Endothelial cell (in vitro differentiated cells): ENCODE results near the gene DNAH8. TPM values are rescaled to one million over a fixed set of nuclear protein-coding genes. Genes with fewer than 3 reads are reported as not detected.
A peak's percentile ranks its signal among the peaks of the same experiment; 100 is the strongest.

ENCODE experiments used
- DNase-seq: peaks from one replicate; pipeline ENCODE4 v3.0.0; 2021; ENCODE audit warnings: low spot score
- H3K27ac Mint-ChIP-seq: one replicate; pipeline ENCODE4 v1.8.0; 2021; ENCODE audit warnings: mixed read lengths, inconsistent platforms; ENCODE audit not compliant: unreplicated experiment
- H3K27me3 Mint-ChIP-seq: one replicate; pipeline ENCODE4 v1.8.0; 2021; ENCODE audit warnings: mild to moderate bottlenecking, moderate library complexity, mixed read lengths, inconsistent platforms; ENCODE audit not compliant: unreplicated experiment
- H3K36me3 Mint-ChIP-seq: one replicate; pipeline ENCODE4 v1.8.0; 2021; ENCODE audit warnings: mild to moderate bottlenecking, low read depth, mixed read lengths, inconsistent platforms; ENCODE audit not compliant: unreplicated experiment
- H3K4me1 Mint-ChIP-seq: one replicate; pipeline ENCODE4 v1.8.0; 2021; ENCODE audit warnings: mild to moderate bottlenecking, mixed read lengths, inconsistent platforms; ENCODE audit not compliant: unreplicated experiment
- H3K4me3 Mint-ChIP-seq: one replicate; pipeline ENCODE4 v1.8.0; 2021; ENCODE audit warnings: mild to moderate bottlenecking, mixed read lengths, inconsistent platforms; ENCODE audit not compliant: unreplicated experiment
- H3K9me3 Mint-ChIP-seq: one replicate; pipeline ENCODE4 v1.8.0; 2021; ENCODE audit warnings: mixed read lengths, inconsistent platforms; ENCODE audit not compliant: unreplicated experiment
- total RNA-seq: library from RNA; stranded (reverse); fragmentation: NEBNext Ultra II Directional; extraction: Animal tissue kit (Norgen Biotek cat#: 25700); gene quantifications from one replicate; pipeline ENCODE4 v1.2.1, GENCODE V29; 2021; ENCODE audit not compliant: unreplicated experiment
- TF ChIP-seq, protein P1 (sequence below): fragments of 200-600 bp; sonication (generic); IDR thresholded peaks from one replicate; pipeline ENCODE4 v1.5.0; 2021; ENCODE audit warnings: antibody characterized with exemption; ENCODE audit not compliant: unreplicated experiment

The DNAH8 gene
- total RNA-seq, 1 donor from 2014 or later, result 0.05 TPM

DNA sequence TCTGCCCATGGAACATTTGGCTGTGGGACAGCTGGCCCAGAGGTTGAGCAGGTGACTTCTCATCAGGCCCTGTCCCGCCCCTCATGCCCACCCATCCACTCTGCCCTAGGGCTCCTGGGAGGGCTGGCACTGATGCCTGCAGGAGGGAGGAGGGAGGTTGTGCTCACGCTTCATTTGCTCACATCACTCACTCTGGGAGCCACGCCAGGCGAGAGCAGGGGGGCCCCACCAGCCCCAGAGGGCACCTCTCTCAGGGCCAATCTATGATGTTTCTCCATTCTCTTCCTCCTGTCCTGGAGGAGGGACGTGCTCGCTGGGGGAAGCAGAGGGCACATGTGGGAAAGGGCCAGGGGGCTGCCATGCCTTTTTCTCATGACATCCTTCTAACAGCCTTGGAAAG is 322.6 kb downstream of the DNAH8 start:
- TF ChIP-seq, protein P1, sequence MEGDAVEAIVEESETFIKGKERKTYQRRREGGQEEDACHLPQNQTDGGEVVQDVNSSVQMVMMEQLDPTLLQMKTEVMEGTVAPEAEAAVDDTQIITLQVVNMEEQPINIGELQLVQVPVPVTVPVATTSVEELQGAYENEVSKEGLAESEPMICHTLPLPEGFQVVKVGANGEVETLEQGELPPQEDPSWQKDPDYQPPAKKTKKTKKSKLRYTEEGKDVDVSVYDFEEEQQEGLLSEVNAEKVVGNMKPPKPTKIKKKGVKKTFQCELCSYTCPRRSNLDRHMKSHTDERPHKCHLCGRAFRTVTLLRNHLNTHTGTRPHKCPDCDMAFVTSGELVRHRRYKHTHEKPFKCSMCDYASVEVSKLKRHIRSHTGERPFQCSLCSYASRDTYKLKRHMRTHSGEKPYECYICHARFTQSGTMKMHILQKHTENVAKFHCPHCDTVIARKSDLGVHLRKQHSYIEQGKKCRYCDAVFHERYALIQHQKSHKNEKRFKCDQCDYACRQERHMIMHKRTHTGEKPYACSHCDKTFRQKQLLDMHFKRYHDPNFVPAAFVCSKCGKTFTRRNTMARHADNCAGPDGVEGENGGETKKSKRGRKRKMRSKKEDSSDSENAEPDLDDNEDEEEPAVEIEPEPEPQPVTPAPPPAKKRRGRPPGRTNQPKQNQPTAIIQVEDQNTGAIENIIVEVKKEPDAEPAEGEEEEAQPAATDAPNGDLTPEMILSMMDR, result no peak
- Mint-ChIP-seq H3K4me1 (peaks cover 39% of the 10 kb centered on the region), H3K36me3 (peaks cover 5% of the 10 kb centered on the region), H3K9me3 (no peaks in the 10 kb centered on the region), H3K27me3 (peaks cover 6% of the 10 kb centered on the region), H3K4me3 (no peak overlapping the region), H3K27ac (peak overlapping the region; percentile 92)
- no peak for DNase-seq

DNA sequence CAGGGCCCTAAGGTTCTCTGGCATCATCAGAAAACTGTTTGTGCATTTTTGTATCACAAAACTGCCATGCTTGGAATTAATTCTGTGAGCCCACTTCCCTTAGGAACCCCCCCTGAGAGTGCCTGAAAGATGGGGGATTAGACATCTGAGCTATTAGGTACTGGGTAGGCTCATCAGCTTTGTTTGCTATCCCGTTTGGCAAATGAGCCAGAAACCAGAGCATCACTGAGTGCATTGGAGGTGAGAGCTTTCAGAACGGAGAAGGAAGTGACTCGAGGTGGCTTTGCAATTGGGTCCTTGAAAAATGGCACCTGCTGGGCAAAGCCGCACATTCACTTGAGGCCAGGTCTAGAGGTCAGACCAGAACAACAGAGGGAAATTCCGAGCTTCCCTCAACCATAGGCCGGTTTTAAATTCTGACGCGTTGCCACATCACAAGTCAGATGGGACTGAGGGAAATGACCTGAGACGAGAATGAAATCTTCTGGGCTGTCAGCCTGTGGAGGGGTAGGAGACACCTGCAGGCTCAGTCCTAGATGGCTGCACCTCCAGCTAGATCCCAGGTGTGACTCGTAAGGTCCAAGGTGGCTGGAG is 325.1 kb downstream of the DNAH8 start:
- Mint-ChIP-seq H3K27me3 (peaks cover 10% of the 10 kb centered on the region), H3K4me3 (no peak overlapping the region), H3K9me3 (no peaks in the 10 kb centered on the region), H3K4me1 (peaks cover 40% of the 10 kb centered on the region), H3K27ac (no peak overlapping the region), H3K36me3 (peaks cover 5% of the 10 kb centered on the region)
- DNase-seq, result no peak
- TF ChIP-seq, protein P1, result no peak

DNA sequence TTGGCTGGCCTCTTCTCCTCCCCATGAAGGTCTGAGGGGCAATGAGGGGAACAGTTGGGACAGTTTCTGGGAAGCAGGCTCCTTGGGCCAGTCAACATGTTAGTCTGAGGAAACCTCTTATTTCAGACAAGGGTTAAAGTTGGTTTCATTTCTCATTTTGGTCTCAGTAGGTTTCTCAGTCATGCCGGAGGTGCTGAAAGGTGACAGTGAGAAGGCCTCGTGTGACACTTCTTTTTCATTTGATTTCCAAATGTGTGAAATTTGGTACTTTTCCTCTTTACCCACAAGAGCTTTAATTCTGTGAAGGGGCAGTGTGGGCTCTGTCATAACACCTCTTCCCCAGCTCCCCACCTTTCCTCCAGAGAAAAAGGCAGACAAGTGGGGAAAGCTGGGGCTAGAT is 326.0 kb downstream of the DNAH8 start:
- DNase-seq, result no peak
- H3K9me3 Mint-ChIP-seq, result no peaks in the 10 kb centered on the region
- H3K27ac Mint-ChIP-seq, result no peak overlapping the region
- no peak overlapping the region for H3K4me3 Mint-ChIP-seq
- H3K36me3 Mint-ChIP-seq, result peaks cover 5% of the 10 kb centered on the region
- peaks cover 10% of the 10 kb centered on the region for H3K27me3 Mint-ChIP-seq
- H3K4me1 Mint-ChIP-seq, result peaks cover 39% of the 10 kb centered on the region
- TF ChIP-seq, protein P1, result no peak

DNA sequence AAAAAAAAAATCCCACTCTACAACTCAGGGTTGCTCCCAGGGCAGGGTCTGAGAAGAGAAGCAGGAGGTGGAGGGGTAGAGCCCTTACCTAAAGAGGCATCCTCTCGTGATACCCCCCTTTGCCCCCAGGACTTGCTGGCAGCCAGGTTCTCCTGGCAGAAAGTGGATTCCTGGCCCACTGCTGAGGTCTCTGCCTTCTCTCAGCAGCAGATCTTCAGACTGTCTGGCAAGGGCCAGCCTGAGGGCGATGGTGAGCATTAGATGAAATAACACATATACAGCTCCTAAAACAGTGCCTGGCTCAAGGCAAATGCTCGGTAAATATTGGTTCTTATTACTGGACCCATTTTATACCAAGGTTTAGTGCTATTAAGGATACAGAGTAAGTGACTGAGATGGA is 328.7 kb downstream of the DNAH8 start:
- no peak overlapping the region for H3K4me3 Mint-ChIP-seq
- no peak for DNase-seq
- H3K4me1 Mint-ChIP-seq, result peaks cover 24% of the 10 kb centered on the region
- H3K36me3 Mint-ChIP-seq, result peaks cover 5% of the 10 kb centered on the region
- TF ChIP-seq, protein P1, result no peak
- H3K9me3 Mint-ChIP-seq, result no peaks in the 10 kb centered on the region
- H3K27me3 Mint-ChIP-seq, result peaks cover 9% of the 10 kb centered on the region
- no peak overlapping the region for H3K27ac Mint-ChIP-seq

DNA sequence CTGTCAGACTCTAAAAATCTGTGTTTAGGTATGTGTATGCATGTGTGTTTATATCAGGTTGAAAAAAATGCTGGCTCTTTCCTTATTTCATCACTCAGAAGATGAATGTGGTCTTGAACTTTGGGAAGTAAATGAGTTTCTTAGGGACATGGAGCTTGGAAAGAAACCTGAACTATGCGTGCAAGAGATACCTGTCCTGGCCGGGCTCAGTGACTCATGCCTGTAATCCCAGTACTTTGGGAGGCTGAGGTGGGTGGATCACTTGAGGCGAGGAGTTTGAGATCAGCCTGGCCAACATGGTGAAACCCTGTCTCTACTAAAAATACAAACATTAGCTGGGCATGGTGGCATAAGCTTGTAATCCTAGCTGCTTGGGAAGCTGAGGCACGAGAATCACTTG is 329.1 kb downstream of the DNAH8 start:
- TF ChIP-seq, protein P1, result no peak
- Mint-ChIP-seq H3K4me1 (peaks cover 24% of the 10 kb centered on the region), H3K27ac (no peak overlapping the region), H3K4me3 (no peak overlapping the region), H3K9me3 (no peaks in the 10 kb centered on the region), H3K27me3 (peaks cover 9% of the 10 kb centered on the region), H3K36me3 (peaks cover 5% of the 10 kb centered on the region)
- DNase-seq, result no peak
